HG02981 (cell line): ENCODE data around the gene WDR70.
"Not testable (repeated sequence)": the region's sequence is repeated elsewhere in the genome, so short reads cannot be mapped to it uniquely, and the experiment has no call there.

Experiments
- ATAC-seq: cut with Tn5 transposase; IDR thresholded peaks from one replicate; pipeline ENCODE4 v1.9.1; 2021; ENCODE audit warnings: mild to moderate bottlenecking, moderate library complexity; ENCODE audit not compliant: unreplicated experiment

The WDR70 gene

DNA sequence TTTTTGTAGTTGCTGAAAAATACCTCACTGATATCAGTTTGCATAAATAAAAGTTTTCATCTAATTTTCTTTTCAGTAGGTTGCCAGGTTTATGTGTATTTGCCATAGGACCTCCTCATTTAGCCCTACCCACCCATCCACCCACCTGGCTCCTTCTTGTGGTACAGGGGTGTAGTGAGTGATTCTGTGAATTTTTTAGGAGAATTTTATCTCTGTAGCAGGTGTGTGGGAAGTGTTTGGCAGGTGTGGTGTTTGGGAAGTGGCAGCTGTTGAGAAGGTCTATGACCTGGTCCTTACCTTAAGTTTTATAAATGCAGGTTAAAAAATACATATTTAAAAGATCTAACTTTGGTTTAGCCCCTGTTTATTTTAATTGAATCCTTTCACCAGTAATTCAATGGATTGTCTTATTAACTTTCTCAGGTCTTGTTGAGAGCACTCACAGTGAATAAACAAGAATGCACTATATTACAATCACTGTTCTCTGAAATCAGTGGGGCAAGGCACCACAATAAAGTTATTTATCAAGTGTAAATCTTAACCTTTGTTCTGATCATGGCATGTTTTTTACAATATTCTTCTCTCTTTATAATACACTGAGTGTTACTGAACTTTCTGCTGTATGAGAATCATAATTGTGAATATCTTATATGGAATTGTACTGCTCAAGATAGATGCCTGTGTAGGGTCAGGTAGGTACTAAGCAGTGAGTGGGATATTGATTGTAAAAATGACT, 189.1 kb downstream of the WDR70 start:
- ATAC-seq: no peak

DNA sequence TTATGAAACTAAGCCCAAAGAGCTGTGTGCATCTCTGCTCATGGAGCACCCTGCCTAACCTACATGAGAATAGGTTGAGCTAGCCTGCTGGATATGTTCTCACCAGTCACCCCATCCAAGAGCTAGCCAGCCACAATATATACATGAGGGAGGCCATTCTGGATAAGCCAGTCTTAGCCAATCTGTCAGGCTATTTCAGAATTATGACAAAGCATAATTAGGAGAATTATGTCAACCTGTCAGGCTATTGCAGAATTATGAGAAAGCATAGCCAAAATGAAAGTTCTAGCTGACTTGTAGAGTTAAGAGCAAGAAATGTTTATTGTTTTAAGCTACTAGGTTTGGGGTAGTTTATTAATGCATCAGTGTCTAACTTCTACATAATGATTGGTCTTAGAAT, 189.8 kb downstream of the WDR70 start:
- ATAC-seq: no peak

DNA sequence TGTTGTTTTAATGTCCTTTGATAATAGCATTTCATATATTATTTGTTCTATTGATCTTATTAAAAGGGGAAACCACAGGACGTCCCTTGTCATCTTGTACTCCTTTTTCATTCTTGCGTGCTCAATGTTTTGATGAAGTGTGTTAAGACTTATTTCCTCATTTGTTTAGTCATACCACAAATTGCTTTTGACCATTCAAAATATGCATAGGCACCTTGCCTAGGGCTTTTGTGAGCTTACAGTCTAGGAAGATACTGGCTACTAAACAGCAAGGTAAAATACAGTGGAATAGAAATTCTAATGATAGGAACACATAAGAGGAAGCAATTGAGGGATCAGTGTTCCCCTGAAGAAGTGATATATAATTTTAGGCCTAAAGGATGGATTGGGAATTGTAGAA, 190.3 kb downstream of the WDR70 start:
- no peak for ATAC-seq

DNA sequence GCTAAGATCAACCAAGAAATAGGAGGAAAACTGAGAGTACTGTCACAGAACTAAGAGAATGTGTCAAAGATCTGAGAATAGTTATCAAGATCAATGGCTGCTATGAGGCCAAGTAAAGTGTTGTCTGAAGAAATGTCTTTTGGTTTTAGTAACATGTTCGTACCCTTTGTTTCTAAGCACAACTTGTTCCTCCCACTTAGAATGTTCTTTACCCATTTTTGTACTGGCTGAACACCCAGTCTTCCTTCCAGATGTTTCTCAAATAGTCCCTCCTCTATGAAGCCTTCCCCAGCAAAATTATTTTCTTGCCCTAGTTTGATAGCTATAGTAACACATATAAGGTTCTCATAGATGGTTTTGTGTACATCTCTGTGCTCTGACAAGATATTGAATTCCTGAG, 191.5 kb downstream of the WDR70 start:
- no peak for ATAC-seq

DNA sequence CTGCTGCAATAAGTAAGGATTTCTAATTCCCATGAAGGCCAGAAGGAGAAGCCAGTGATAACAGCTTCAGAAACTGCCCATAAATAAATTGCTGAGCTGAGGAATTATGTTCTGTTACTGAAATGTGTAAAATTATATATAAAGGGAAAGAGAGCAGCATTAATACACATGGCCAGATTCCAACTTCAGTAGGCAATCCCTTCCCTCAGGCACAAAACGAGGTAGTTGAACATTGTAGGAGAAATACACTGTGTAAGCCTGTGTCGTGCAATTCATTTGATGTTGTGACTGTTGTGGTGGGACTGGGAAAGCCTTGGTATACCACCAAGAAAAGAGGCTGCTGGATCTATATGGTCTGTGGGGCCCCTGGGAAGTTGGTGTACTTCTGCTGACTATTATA, 192.9 kb downstream of the WDR70 start:
- ATAC-seq: no peak

DNA sequence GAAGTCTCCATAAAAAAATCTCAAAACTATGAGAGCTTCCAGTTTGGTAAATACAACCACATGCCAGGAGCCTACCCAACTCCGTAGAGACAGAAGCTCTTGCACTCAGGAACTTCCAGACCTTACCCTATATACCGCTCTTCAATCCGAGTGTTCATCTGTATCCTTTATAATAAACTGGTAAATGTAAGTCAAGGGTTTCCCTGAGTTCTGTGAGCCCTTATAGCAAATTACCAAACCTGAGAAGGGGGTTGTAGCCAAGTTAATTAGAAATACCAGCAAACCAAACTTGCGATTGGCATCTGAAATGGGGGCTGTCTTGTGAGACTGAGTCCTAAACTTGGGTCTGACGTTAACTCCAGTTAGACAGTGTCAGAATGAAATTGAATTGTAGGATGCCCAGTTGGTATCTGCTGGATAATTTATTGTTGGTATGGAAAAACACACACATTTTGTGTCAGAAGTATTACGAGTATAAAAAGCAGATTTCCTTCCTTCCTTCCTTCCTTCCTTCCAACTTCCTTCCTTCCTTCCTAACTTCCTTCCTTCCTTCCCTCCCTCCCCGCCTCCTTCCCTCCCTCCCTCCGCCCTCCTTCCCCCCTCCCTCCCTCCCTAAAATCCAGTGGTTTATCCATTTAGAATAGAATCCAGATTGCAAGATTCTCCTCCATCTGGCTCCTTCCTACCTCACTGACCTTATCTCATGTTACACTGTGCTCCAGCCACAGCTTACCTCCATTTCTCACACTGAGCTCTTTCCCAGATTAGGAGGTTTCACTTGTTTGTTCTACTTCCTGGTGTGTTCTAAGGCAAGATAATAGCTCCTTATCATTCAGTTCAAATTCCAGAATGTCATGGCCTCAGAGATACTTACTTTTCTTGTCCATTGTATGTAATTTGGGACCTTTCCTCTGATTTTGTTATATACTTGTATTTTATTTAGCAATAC, 196.7 kb downstream of the WDR70 start:
- ATAC-seq: no peak

DNA sequence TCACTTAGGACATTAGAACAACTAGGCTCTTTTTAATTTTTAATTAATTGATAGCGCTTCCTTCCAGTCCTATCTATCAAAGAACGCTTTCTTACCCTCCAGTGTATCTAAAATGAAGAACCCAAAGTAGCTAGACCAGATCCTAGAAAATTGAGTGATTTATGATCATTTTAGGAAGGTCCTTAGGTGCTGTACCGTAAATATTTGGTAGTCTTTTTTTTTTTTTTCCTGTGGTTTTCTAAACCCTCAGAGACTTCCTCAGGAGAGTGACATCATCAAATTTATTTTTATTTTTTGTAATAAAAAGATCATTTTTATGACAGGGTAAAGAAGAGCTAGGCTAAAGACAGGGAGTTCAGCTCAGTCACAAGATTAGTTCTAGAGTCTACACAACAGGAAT, 197.4 kb downstream of the WDR70 start:
- ATAC-seq: no peak

DNA sequence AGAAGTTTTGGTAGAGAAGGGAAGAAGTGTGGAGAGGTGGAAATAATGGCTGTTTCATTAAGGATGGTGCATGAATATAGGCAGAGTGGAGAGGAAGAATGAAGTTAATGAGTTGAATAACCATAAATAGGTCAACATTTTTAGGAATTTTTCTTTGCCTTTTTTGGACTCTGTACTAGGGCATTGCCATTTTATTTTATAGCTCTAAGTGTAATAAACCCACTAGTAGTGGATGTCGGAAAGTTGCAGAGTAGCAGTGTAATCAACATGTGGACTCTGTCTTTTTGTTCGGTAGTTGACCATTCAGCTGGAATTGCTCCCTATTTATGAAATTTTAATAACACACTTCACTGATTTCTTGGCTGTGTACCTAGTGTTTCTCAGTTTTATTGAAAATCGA, 199.1 kb downstream of the WDR70 start:
- ATAC-seq: no peak

DNA sequence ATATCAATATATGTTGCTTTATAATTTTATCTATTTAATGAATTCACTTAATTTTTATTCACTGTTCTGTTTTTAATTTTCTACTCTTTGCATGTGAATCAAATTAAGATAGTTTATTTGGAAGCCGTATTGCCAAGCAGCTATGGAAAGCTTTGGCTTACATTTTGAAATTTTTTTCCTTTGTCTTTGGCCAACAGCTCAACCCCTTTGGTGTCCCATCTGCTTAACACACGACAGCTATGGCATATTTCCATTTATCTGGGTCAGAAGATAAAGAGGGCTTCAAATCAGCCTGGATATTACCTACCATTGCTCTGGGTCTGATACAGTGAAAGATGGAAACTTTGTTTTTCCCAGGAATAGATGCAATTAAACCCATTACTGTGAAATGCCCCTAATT, 201.0 kb downstream of the WDR70 start:
- ATAC-seq: no peak

DNA sequence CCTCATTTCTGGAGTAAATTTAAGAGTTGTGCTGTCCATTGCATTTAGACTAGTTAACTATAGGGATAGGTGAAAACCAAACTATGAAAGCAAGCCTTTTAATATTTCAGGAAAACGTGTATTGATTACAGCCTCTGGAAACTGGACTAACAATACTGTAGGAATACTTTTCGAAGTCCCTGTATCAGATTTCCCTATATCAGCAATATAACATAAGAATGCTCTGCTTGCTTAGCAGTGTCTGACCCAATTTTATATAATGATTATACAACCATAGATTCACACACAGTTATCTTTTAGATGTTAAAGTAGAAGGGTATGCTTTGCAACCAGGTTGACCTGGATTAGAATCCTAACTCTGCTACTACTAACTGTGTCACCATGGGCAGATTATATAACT, 203.1 kb downstream of the WDR70 start:
- no peak for ATAC-seq

DNA sequence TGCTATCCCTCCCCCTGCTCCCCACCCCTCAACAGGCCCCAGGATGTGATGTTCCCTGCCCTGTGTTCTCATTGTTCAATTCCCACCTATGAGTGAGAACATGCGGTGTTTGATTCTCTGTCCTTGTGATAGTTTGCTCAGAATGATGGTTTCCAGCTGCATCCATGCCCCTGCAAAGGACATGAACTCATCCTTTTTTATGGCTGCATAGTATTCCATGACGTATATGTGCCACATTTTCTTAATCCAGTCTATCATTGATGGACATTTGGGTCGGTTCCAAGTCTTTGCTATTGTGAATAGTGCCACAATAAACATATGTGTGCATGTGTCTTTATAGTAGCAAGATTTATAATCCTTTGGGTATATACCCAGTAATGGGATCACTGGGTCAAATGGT, 214.2 kb downstream of the WDR70 start:
- ATAC-seq: not testable (repeated sequence)

DNA sequence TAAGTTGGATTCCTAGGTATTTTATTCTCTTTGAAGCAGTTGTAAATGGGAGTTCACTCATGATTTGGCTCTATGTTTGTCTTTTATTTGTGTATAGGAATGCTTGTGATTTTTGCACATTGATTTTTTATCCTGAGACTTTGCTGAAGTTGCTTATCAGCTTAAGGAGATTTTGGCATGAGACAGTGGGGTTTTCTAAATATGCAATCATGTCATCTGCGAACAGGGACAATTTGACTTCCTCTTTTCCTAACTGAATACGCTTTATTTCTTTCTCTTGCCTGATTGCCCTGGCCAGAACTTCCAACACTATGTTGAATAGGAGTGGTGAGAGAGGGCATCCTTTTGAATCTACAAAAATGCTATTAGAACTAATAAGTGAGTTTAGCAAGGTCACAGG, 215.7 kb downstream of the WDR70 start:
- ATAC-seq: not testable (repeated sequence)

DNA sequence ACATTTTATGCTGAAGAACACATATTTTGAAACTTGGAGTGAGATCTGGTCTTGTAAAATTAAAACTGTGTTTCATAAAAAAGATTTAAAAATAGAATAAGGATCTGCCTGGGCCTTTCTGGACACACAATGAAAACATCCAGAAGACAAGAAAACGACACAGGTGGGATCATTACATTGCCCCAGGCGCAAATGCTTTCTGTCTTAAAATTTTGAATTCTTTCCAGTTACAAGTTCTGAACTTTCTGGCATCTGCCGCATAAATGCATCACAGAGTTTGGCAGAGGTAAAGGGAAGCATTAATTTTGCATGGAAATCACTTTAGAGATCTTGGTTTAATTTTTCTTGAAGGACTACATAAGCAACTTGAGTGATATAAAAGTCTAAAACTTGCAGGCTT, 219.6 kb downstream of the WDR70 start:
- no peak for ATAC-seq

DNA sequence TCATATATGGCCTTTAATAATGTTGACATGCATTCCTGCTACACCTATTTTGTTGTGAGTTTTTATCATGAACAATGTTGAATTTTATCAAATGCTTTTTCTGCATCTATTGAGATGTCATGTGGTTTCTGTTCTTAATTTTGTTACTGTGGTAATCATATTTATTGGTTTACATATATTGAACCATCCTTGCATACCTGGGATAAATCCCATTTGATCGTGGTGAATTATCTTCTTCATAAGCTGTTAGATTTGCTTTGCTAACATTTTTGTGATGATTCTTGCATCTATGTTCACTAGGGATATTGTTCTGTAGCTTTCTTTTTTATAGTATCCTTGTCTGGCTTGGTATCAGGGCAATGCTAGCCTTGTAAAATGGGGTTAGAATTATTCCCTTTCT, 222.0 kb downstream of the WDR70 start:
- ATAC-seq: no peak

DNA sequence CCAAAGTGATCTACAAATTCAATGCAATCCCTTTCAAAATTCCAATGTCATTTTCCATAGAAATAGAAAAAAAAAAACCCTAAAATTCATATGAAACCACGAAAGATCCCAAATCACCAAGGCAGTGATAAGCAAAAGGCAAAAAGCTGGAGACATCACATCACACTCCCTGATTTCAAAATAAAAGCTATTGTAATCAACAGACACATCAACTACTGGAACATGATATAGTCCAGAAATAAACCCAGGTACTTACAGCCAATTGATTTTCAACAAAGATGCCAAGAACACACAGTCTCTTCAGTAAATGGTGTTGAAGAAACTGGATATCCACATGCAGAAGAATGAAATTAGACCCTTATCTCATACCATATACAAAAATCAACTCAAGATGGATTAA, 224.0 kb downstream of the WDR70 start:
- ATAC-seq: no peak

DNA sequence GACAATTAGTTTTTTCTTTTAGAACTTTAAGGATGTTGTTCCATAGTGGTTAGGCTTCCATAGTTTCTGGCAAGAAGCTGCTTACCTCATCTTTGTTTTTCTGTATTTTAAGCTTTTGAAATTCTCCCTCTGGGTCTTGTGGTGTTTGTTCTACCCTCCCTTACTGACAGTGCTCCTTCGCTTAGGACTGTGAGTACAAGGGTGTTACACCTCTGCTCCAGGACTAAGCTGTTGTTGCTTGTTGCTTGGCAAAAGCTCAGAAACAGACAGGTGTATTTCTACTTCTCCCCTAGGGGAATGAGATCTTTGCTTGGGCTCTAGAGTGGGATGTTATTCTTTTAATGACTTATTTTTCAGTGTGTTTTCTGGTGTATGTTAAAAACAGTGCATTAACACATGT, 225.2 kb downstream of the WDR70 start:
- no peak for ATAC-seq

DNA sequence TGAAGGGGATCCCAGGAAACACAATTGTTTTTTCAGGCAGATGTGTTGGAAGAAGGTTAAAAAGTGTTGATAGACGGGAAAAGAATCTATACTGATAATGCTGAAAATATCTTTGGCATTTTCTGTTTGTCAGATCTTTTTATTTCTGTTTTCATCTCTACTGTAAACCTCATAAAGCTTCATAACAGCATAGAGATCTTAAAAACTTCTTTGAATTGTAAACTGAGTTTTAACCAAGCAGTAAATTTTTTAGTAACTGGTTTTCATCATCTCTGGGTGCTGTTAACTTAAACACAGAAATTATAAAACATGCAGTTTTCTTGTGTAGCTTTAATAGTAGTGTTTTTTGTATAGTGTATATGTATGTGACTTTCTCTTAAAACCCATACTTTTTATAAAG, 227.0 kb downstream of the WDR70 start:
- ATAC-seq: no peak

DNA sequence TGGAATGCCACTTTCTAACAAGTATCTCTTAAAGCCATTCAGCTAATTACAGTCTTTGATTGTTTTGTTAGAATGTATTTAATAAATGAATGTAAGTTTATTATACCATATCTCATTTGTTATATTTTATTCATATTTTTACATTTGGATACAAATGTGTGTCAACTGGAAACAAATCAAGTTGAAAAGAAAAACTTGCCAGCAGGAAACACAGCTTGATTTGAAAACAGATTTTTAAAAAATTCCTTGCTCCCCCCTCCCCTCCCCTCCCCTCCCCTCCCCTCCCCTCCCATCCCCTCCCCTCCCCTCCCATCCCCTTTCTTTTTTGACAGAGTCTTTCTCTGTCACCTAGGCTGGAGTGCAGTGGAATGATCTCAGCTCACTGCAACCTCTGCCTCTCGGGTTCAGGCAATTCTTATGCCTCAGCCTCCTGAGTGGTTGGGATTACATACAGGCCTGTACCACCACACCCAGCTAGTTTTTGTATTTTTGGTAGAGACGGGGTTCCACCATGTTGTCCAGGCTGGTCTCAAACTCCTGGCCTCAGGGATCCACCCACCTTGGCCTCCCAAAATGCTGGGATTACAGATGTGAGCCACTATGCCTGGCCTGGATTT, 227.6 kb downstream of the WDR70 start:
- no peak for ATAC-seq

DNA sequence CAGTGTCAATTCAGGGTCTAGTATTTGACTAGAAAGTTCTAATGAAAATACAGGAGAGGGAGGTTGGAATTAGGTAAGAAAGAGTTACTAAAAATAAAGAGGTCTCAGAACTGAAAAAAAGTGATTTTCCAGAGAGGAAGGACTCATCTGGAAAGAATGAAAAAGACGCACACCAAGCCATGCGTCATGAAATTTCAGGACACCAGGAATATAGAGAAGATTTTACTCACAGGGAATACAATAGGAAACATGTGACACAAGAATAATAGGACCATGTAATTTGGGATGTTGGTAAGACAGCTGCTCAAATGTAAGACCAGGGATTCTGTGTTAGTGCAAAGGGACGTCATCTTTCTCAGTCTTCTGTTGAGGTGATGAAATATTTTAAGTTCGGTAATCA, 236.1 kb downstream of the WDR70 start:
- ATAC-seq: no peak

DNA sequence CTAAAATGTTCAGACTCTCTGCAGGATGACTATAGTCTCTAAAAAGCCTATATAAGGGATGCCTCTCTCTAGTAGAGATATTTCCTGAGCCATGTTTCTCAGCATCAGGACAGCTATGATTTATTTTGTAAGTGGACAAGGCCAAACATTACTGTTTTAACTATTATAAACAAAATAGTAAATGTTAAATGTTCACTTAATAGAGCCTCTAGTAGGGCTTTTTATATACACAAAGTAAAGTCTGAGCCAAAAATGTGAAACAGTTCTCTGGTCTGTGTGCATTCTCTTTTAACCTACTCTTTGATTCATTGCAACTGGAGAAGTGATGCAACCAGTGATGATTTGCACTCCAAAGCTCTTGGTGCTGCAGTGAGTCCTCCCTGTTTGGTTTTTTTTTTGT, 240.2 kb downstream of the WDR70 start:
- no peak for ATAC-seq

DNA sequence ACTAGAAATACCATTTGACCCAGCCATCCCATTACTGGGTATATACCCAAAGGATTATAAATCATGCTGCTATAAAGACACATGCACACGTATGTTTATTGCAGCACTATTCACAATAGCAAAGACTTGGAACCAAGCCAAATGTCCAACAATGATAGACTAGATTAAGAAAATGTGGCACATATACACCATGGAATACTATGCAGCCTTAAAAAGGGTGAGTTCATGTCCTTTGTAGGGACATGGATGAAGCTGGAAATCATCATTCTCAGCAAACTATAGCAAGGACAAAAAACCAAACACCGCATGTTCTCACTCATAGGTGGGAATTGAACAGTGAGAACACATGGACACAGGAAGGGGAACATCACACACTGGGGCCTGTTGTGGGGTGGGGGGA, 243.2 kb downstream of the WDR70 start:
- ATAC-seq: not testable (repeated sequence)

DNA sequence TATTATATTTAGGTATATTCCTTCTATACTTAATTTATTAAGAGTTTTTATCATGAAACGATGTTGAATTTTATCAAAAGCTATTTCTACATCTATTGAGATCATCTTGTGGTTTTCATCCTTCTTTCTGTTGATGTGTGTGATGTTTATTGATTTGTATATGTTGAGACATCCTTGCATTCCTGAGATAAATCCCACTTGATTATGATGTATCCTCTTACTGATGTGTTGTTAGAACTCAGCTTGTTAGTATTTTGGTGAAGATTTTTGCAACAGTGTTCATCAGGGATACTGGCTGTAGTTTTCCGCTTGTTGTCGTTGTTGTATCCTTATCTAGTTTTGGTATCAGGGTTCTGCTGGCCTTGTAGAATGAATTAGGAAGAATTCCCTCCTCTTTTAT, 247.1 kb downstream of the WDR70 start:
- ATAC-seq: no peak
